Fibroblast of villous mesenchyme (primary cell): ENCODE data around the gene MGLL. TPM values are rescaled to one million over a fixed set of nuclear protein-coding genes. Genes with fewer than 3 reads are reported as not detected.

Source experiments
- DNase-seq: peaks from one replicate; pipeline ENCODE4 v3.0.0-alpha.2; 2010; ENCODE audit warnings: low read depth
- H3K4me3 ChIP-seq: 2 replicates; pipeline ENCODE4 v1.5.1; 2011; ENCODE audit warnings: low read depth, mild to moderate bottlenecking, low read length
- CTCF ChIP-seq: IDR thresholded peaks from 2 replicates; pipeline ENCODE4 v1.5.1; 2012; ENCODE audit warnings: low read depth, mild to moderate bottlenecking, low read length; ENCODE audit not compliant: insufficient read depth
- total RNA-seq: library from RNA; depleted of rRNA; stranded (reverse); fragments of >200 nt; gene quantifications from 2 replicates; pipeline ENCODE4 v1.2.3, GENCODE V29; 2012

The MGLL gene
- total RNA-seq, 1 donor, result 141 TPM

- peak; percentile 49 for DNase-seq
- H3K4me3 ChIP-seq, result peak overlapping the region; percentile 81
- peak; percentile 39 for TF ChIP-seq CTCF
Observed at GRCh38 chr3:127820221-127820825, 2.0 kb downstream of the MGLL start.

- H3K4me3 ChIP-seq, result no peak overlapping the region
- TF ChIP-seq CTCF, result no peak
- no peak for DNase-seq
Observed at GRCh38 chr3:127819656-127820055, 2.7 kb downstream of the MGLL start.

GRCh38 chr3:127819086-127819485 is 3.2 kb downstream of the MGLL start:
- DNase-seq, result no peak
- no peak for TF ChIP-seq CTCF
- no peak overlapping the region for H3K4me3 ChIP-seq

GRCh38 chr3:127817406-127817841 is 4.9 kb downstream of the MGLL start:
- peak; percentile 79 for DNase-seq
- no peak overlapping the region for H3K4me3 ChIP-seq
- no peak for TF ChIP-seq CTCF

- DNase-seq, result no peak
- no peak for TF ChIP-seq CTCF
Observed at GRCh38 chr3:127816783-127817405, 5.4 kb downstream of the MGLL start.

GRCh38 chr3:127815641-127816605 is 6.4 kb downstream of the MGLL start:
- TF ChIP-seq CTCF, result no peak

More at GRCh38 chr3:127816783-127817405, 5.4 kb downstream of the MGLL start:
- H3K4me3 ChIP-seq, result no peak overlapping the region

More at GRCh38 chr3:127815641-127816605, 6.4 kb downstream of the MGLL start:
- H3K4me3 ChIP-seq, result no peak overlapping the region
- no peak for DNase-seq
